ENCODE measurements around the gene FAH. TPM values are rescaled to one million over a fixed set of nuclear protein-coding genes. Genes with fewer than 3 reads are reported as not detected.

FAH gene
- total and polyA plus RNA-seq, 2 donors (not counting 3 experiments of a cell fraction or from before 2014, with no cell fraction given): 18.2 to 18.7 TPM

DNA sequence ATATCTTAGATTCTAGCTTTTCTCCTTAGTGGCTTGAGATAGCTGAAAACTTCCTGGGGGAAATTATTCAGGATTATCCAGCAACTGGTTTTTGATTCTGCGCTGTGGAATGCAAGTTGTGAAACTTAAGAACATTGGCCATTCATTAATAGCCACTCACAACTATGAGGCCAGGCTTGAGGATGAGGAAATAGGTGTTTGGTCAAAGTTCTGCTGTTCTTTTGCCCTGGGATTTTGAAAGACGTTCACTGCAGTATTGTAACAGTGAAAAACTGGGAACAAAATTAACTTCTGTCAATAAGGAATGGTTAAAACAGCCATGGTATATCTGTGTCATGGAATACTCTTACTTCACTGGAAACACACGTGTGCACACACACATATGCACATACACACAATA is 55.1 kb downstream of the FAH start:
- H3K9ac ChIP-seq (replicated peaks; ENCODE audit: extremely low read depth, insufficient read depth, low read length): no peak overlapping the region
- DNase-seq (ENCODE audit: low read depth, low spot score) (no peak), FAIRE-seq (no peak)
- peaks cover 6 to 14% of the 10 kb centered on the region in 2 experiments for H3K27me3 ChIP-seq (ENCODE audit: control insufficient read depth in 2 of 2, insufficient read depth in 2 of 2, low read length in 2 of 2)
- no peaks in the 10 kb centered on the region for H3K9me3 ChIP-seq (replicated peaks; ENCODE audit: control insufficient read depth, insufficient read depth, low read length)
- POLR2A ChIA-PET: no interaction called here
- H3K79me2 ChIP-seq (ENCODE audit: control insufficient read depth, insufficient read depth, low read length): no peaks in the 10 kb centered on the region
- no peak overlapping the region for H2AFZ ChIP-seq (ENCODE audit: low read depth, low read length)
- H3K9me1 ChIP-seq (replicated peaks; ENCODE audit: control insufficient read depth, extremely low read depth, insufficient read depth, low read length): no peaks in the 10 kb centered on the region
- CTCF ChIA-PET: no interaction called here
- no peak overlapping the region for H3K4me3 ChIP-seq (replicated peaks in 1 of 3; ENCODE audit: insufficient read depth in 1 of 3, low read depth in 1 of 3, low read length in 3 of 3)
- no peak overlapping the region for H3K27ac ChIP-seq (ENCODE audit: insufficient read depth, low read depth, low read length)
- H3K4me1 ChIP-seq (ENCODE audit: control insufficient read depth, extremely low read depth, insufficient read depth, low read length): no peaks in the 10 kb centered on the region
- TF ChIP-seq JUN (IDR thresholded peaks at IDR 0.05; ENCODE audit: borderline replicate concordance, insufficient read depth, insufficient read length, low read depth): no peak
- TF ChIP-seq, protein P1, sequence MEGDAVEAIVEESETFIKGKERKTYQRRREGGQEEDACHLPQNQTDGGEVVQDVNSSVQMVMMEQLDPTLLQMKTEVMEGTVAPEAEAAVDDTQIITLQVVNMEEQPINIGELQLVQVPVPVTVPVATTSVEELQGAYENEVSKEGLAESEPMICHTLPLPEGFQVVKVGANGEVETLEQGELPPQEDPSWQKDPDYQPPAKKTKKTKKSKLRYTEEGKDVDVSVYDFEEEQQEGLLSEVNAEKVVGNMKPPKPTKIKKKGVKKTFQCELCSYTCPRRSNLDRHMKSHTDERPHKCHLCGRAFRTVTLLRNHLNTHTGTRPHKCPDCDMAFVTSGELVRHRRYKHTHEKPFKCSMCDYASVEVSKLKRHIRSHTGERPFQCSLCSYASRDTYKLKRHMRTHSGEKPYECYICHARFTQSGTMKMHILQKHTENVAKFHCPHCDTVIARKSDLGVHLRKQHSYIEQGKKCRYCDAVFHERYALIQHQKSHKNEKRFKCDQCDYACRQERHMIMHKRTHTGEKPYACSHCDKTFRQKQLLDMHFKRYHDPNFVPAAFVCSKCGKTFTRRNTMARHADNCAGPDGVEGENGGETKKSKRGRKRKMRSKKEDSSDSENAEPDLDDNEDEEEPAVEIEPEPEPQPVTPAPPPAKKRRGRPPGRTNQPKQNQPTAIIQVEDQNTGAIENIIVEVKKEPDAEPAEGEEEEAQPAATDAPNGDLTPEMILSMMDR (IDR thresholded peaks at IDR 0.05; ENCODE audit: extremely low read depth in 1 of 2, insufficient read depth in 1 of 2, low read depth in 1 of 2, low read length in 2 of 2): no peak
- TF ChIP-seq EZH2 (IDR thresholded peaks at IDR 0.05; ENCODE audit: borderline replicate concordance, low read depth, low read length, severe bottlenecking): no peak
- TF ChIP-seq, protein P2, sequence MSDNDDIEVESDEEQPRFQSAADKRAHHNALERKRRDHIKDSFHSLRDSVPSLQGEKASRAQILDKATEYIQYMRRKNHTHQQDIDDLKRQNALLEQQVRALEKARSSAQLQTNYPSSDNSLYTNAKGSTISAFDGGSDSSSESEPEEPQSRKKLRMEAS (IDR thresholded peaks at IDR 0.05; ENCODE audit: insufficient read depth, insufficient read length): no peak
- no peak for TF ChIP-seq GATA2 (IDR thresholded peaks at IDR 0.05; ENCODE audit: insufficient read depth, insufficient read length, low read depth, low read length)
- no peak for TF ChIP-seq MYC (IDR thresholded peaks at IDR 0.05; ENCODE audit: low read depth, low read length)
- TF ChIP-seq FOS (IDR thresholded peaks at IDR 0.05; ENCODE audit: borderline replicate concordance, insufficient read depth, low read length): no peak
- no peak for TF ChIP-seq POLR2A (IDR thresholded peaks at IDR 0.05; ENCODE audit: low read depth, low read length)
- TF ChIP-seq POLR2AphosphoS5 (IDR thresholded peaks at IDR 0.05; ENCODE audit: insufficient read depth, low read depth, low read length): no peak
- no TSS peak for BruUV-seq (replicated peaks)
- dilution Hi-C loops (cut with MboI; ENCODE audit: extremely low pct_ligation_motif_present, low sequenced_read_pairs) (no loop called here), intact Hi-C loops (cut with micrococcal nuclease) (no loop called here)
- no peak overlapping the region for H3K4me2 ChIP-seq (ENCODE audit: insufficient read depth, low read length)
- H4K20me1 ChIP-seq (replicated peaks; ENCODE audit: control insufficient read depth, extremely low read depth, insufficient read depth, low read length): no peaks in the 10 kb centered on the region
- H3K36me3 ChIP-seq (ENCODE audit: control insufficient read depth in 2 of 2, extremely low read depth in 1 of 2, insufficient read depth in 2 of 2, low read length in 2 of 2): no peaks in the 10 kb centered on the region

All from endothelial cell of umbilical vein (primary cell).